GM12892 (cell line): ENCODE measurements around the gene KIAA1671.

Source experiments
- DNase-seq: peaks from one replicate; pipeline ENCODE4 v3.0.0; 2011; ENCODE audit not compliant: insufficient read length
- FAIRE-seq: peaks from 2 replicates; lab custom pipeline; 2011; peaks lifted over from hg19 to GRCh38; lab: Jason Lieb, UNC
- POLR2A ChIP-seq: IDR thresholded peaks from 2 replicates; pipeline ENCODE4 v1.6.1; 2011; ENCODE audit warnings: low read depth, low read length, control low read depth
- POLR2AphosphoS5 ChIP-seq: IDR thresholded peaks from 2 replicates; pipeline ENCODE4 v1.6.1; 2011; ENCODE audit warnings: low read depth, low read length, control low read depth
- TAF1 ChIP-seq: IDR thresholded peaks from 2 replicates; pipeline ENCODE4 v1.6.1; 2011; ENCODE audit warnings: low read depth, mild to moderate bottlenecking, control low read depth, low read length, borderline replicate concordance

The KIAA1671 gene

GRCh38 chr22:25007444-25008106 lies 55.1 kb downstream of the KIAA1671 start:
- no peak for DNase-seq
- TF ChIP-seq POLR2A (no peak), TAF1 (no peak), POLR2AphosphoS5 (no peak)
- FAIRE-seq = no peak

- FAIRE-seq = no peak
- DNase-seq = no peak
- TF ChIP-seq TAF1 (no peak), POLR2A (no peak), POLR2AphosphoS5 (no peak)
Observed at GRCh38 chr22:25008666-25009065, 56.1 kb downstream of the KIAA1671 start.

- no peak for FAIRE-seq
- no peak for TF ChIP-seq TAF1
- no peak for TF ChIP-seq POLR2A
- no peak for TF ChIP-seq POLR2AphosphoS5
- DNase-seq = no peak
Observed at GRCh38 chr22:25012741-25013143, 60.2 kb downstream of the KIAA1671 start.

- DNase-seq = no peak
- FAIRE-seq = no peak
- TF ChIP-seq TAF1 (no peak), POLR2AphosphoS5 (no peak), POLR2A (no peak)
Observed at GRCh38 chr22:25013607-25014006, 61.1 kb downstream of the KIAA1671 start.

GRCh38 chr22:25014896-25015755 lies 62.6 kb downstream of the KIAA1671 start:
- no peak for DNase-seq
- TF ChIP-seq TAF1 (no peak), POLR2AphosphoS5 (no peak), POLR2A (no peak)
- FAIRE-seq = no peak

- DNase-seq (no peak), FAIRE-seq (no peak)
- TF ChIP-seq POLR2AphosphoS5 = no peak
- no peak for TF ChIP-seq POLR2A
- no peak for TF ChIP-seq TAF1
Observed at GRCh38 chr22:25016311-25016710, 63.8 kb downstream of the KIAA1671 start.

GRCh38 chr22:25018009-25018408 lies 65.5 kb downstream of the KIAA1671 start:
- no peak for FAIRE-seq
- DNase-seq = no peak
- TF ChIP-seq POLR2AphosphoS5 (no peak), TAF1 (no peak), POLR2A (no peak)

- FAIRE-seq = no peak
- no peak for DNase-seq
- TF ChIP-seq POLR2AphosphoS5 = no peak
- TF ChIP-seq POLR2A = no peak
- TF ChIP-seq TAF1 = no peak
Observed at GRCh38 chr22:25019427-25020184, 67.1 kb downstream of the KIAA1671 start.

- FAIRE-seq (no peak), DNase-seq (no peak)
- TF ChIP-seq POLR2A (no peak), TAF1 (no peak), POLR2AphosphoS5 (no peak)
Observed at GRCh38 chr22:25021409-25021808, 68.9 kb downstream of the KIAA1671 start.

GRCh38 chr22:25021976-25022711 lies 69.6 kb downstream of the KIAA1671 start:
- DNase-seq = no peak
- TF ChIP-seq POLR2AphosphoS5 = no peak
- no peak for TF ChIP-seq POLR2A
- no peak for TF ChIP-seq TAF1
- no peak for FAIRE-seq
